ENCODE data around the gene CARM1.

GRCh38 chr19:10912619-10913018, 41.3 kb downstream of the CARM1 start:
- no peak for TF ChIP-seq EZH2 (IDR thresholded peaks at IDR 0.05; ENCODE audit: borderline replicate concordance, insufficient read depth, low read depth, low read length, poor library complexity, severe bottlenecking)
- no peak for TF ChIP-seq CTCF (IDR thresholded peaks at IDR 0.05)
